Activated CD8-positive, alpha-beta memory T cell treated with anti-CD3 and anti-CD28 coated beads for 24 hours (primary cell): Measurements from ENCODE around the gene PKMYT1.
"Not testable (repeated sequence)": the region's sequence is repeated elsewhere in the genome, so short reads cannot be mapped to it uniquely, and the experiment has no call there.

Experiments
- DNase-seq: peaks from one replicate; pipeline ENCODE4 v3.0.0-alpha.2; 2020

Gene PKMYT1

GRCh38 chr16:2955779-2956578, 24.3 kb downstream of the PKMYT1 start:
- no peak for DNase-seq

DNA sequence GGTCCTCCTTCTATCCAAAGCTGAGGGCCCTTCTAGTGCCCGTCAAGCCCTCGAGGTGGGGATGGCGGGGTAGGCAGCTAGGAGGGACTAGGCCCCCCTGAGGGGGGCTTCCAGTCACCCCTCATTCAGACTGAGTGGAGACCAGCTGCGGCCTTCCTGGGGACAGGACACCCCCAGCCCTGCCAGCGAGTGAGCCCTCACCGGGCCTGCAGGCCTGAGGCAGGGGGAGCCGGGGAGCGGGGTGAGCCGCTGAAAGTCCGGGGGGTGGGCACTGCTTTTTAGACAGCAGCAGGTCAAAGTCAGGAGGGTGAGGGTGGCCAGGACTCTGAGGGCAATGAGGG, 24.8 kb downstream of the PKMYT1 start:
- DNase-seq = no peak

- DNase-seq = no peak
Measured at GRCh38 chr16:2954656-2955381, 25.4 kb downstream of the PKMYT1 start.

- no peak for DNase-seq
Measured at GRCh38 chr16:2953706-2954627, 26.3 kb downstream of the PKMYT1 start.

- DNase-seq = no peak
Measured at GRCh38 chr16:2952679-2953078, 27.6 kb downstream of the PKMYT1 start.

- DNase-seq = no peak
Measured at GRCh38 chr16:2950773-2951172, 29.5 kb downstream of the PKMYT1 start.

GRCh38 chr16:2950353-2950724, 29.9 kb downstream of the PKMYT1 start:
- no peak for DNase-seq

GRCh38 chr16:2949705-2950352, 30.4 kb downstream of the PKMYT1 start:
- no peak for DNase-seq

- no peak for DNase-seq
Measured at GRCh38 chr16:2948807-2949704, 31.2 kb downstream of the PKMYT1 start.

- DNase-seq = no peak
Measured at GRCh38 chr16:2946649-2947048, 33.6 kb downstream of the PKMYT1 start.

GRCh38 chr16:2943716-2944115, 36.5 kb downstream of the PKMYT1 start:
- not testable (repeated sequence) for DNase-seq

DNA sequence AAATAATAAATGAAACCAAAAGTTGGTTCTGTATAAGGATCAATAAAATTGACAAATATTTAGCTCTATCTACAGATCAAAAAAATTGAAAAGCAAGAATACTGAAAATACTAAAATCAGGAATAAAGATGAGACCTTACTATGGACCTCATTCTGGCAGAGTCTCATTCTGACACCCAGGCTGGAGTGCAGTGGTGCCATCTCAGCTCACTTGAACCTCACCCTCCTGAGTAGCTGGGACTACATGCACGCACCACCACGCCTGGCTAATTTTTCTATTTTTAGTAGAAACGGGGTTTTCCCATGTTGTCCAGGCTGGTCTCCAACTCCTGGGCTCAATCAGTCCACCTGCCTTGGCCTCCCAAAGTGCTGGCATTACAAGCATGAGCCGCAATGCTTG, 38.2 kb downstream of the PKMYT1 start:
- DNase-seq = no peak

- DNase-seq = no peak
Measured at GRCh38 chr16:2939968-2940367, 40.3 kb downstream of the PKMYT1 start.

DNA sequence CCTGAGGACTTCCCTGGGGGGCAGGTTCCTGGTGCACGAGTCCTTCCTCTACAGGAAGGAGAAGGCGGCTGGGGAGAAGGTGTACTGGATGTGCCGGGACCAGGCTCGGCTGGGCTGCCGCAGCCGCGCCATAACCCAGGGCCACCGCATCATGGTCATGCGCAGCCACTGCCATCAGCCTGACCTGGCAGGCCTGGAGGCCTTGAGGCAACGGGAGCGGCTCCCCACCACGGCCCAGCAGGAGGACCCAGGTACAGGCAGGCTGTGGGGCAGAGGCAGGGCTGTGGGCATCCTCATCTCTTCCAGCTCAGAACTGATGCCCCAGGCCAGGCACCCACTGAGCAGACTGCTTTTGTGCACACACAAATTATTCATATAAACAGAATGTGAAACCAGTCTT, 42.0 kb downstream of the PKMYT1 start:
- DNase-seq = no peak

DNA sequence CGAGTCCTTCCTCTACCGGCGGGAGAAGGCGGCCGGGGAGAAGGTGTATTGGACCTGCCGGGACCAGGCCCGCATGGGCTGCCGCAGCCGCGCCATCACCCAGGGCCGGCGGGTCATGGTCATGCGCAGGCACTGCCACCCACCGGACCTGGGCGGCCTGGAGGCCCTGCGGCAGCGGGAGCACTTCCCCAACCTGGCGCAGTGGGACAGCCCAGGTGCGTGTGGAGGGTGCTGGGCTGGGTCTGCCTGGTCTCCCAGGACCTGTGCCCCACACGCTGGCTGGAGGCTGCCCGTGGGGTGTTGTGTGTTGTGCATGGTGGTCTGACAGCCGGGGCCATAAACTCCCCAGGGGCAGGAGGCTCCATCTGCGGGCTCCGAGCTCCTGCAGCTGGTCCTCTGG, 43.1 kb downstream of the PKMYT1 start:
- DNase-seq = no peak

DNA sequence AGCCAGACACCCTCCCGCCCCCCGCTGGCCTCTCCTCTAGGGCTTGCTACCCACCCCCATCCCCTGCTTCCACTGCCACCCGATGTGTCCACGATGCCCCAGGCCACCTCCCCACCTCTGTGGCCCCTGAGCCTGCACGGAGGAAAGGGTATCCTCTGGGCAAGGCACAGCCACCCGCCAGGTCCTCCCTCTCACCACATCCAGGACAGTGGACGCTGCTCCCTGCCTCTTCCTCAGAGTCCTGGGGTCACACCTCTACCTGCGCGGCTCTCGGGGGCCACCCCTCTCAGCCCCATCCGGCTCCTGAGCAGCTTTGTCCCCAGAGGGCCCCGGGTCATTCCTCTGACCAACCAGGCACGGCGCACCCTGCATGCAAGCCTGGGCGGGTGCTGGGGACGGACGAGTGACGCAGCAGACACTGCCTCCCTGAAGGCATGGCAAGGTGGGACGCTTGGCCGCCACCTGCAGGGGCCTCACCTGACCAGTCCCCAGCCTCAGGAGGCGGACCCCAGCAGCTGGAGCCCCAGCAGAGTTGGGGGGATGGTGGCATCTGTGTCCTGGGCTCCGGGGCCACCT, 43.7 kb downstream of the PKMYT1 start:
- no peak for DNase-seq

DNA sequence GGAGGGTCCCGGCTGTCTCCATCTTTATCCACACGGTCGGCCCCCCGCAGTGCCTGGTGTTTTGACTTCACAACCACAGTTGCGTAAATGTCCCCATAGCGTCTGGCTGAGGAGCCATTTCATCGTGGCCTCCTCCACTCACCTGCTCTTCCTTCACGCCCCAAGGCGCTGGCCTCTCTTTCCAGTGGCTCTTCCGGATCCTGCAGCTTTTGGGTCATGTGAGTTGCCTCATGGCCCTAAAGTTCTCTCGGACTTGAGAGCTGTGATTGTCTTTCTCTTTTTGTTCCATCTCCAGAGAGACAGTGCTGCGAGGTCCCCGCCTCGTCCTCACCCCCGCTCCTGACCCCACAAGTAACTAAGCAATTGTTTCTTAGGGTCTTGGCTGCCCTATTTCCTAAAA, 45.8 kb downstream of the PKMYT1 start:
- DNase-seq = no peak

DNA sequence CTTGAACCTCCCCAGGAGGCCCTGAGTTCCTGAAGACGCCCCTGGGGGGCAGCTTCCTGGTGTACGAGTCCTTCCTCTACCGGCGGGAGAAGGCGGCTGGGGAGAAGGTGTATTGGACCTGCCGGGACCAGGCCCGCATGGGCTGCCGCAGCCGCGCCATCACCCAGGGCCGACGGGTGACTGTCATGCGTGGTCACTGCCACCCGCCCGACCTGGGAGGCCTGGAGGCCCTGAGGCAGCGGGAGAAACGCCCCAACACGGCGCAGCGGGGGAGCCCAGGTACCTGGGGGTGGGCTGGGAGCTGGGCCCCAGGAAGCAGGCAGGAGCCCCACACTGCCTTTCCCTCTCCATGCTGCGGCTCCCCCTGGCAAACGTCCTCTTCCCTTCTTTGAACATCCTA, 46.5 kb downstream of the PKMYT1 start:
- no peak for DNase-seq

DNA sequence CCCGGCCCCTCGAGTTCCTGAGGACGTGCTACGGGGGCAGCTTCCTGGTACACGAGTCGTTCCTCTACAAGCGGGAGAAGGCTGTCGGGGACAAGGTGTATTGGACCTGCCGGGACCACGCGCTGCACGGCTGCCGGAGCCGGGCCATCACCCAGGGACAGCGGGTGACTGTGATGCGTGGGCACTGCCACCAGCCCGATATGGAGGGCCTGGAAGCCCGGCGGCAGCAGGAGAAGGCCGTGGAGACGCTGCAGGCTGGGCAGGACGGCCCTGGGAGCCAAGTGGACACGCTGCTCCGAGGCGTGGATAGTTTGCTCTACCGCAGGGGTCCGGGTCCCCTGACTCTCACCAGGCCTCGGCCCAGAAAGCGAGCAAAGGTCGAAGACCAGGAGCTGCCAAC, 47.1 kb downstream of the PKMYT1 start:
- DNase-seq = no peak

GRCh38 chr16:2931231-2931914, 48.9 kb downstream of the PKMYT1 start:
- not testable (repeated sequence) for DNase-seq

GRCh38 chr16:2930236-2930635, 50.0 kb downstream of the PKMYT1 start:
- no peak for DNase-seq
